ENCODE data around the gene LRRN4. TPM values are rescaled to one million over a fixed set of nuclear protein-coding genes. Genes with fewer than 3 reads are reported as not detected.

The LRRN4 gene
- total and polyA plus RNA-seq, 2 of the 8 experiments (the other 6 are each of a cell fraction or from before 2014, with no cell fraction given) = 0.21 to 0.89 TPM

- TF ChIP-seq CBX5 (IDR thresholded peaks at IDR 0.05; ENCODE audit: low read depth, low read length) = no peak
These were observed 54.1 kb downstream of the LRRN4 start (continued) for GRCh38 chr20:5999783-6000182.

All from H1 (cell line).